Epithelial cell of alveolus of lung (primary cell): ENCODE measurements around the gene CTAGE4. TPM values are rescaled to one million over a fixed set of nuclear protein-coding genes. Genes with fewer than 3 reads are reported as not detected.

Experiments used
- total RNA-seq: library from RNA; depleted of rRNA; stranded (reverse); fragments of >200 nt; gene quantifications from 2 replicates; pipeline ENCODE4 v1.2.1, GENCODE V29; 2015

Gene CTAGE4
- 0.72 TPM in 1 of 2 replicates, not detected in the other for total RNA-seq

GRCh38 chr7:144183166-144183565 lies at the start of gene CTAGE4:
Gene CTAGE4, plus strand, starts transcription at chr7:144183466. Its CDS starts 38 bp downstream, at chr7:144183504.

GRCh38 chr7:144195212-144195872 lies 12.1 kb downstream of the CTAGE4 start, which contains the start of gene ARHGEF35:
Gene ARHGEF35, minus strand, starts transcription at chr7:144195833. Its CDS starts 7,450 bp downstream, at chr7:144188383.

Other genes with a start within 250 kb of the CTAGE4 start
- not detected in 2 replicates for gene OR2F2, start 248.2 kb upstream of the CTAGE4 start, total RNA-seq
- gene OR2F1, start 228.6 kb upstream of the CTAGE4 start, total RNA-seq = not detected in 2 replicates
- not detected in 2 replicates for gene OR6B1, start 183.1 kb upstream of the CTAGE4 start, total RNA-seq
- not detected in 2 replicates for gene OR2A5, start 134.5 kb upstream of the CTAGE4 start, total RNA-seq
- not detected in 2 replicates for gene OR2A25, start 113.7 kb upstream of the CTAGE4 start, total RNA-seq
- gene OR2A12, start 97.2 kb upstream of the CTAGE4 start, total RNA-seq = not detected in 2 replicates
- not detected in 2 replicates for gene OR2A2, start 73.9 kb upstream of the CTAGE4 start, total RNA-seq
- gene OR2A14, start 60.3 kb upstream of the CTAGE4 start, total RNA-seq = not detected in 2 replicates
- 0.16 and 1.2 TPM in 2 replicates for gene ARHGEF35, start 12.4 kb downstream of the CTAGE4 start, total RNA-seq
- gene OR2A42, start 56.1 kb downstream of the CTAGE4 start, total RNA-seq = not detected in 2 replicates
- 0.13 and 0.56 TPM in 2 replicates for gene OR2A7, start 81.3 kb downstream of the CTAGE4 start, total RNA-seq
- 0.08 and 0.26 TPM in 2 replicates for gene CTAGE8, start 85.8 kb downstream of the CTAGE4 start, total RNA-seq
- 0.13 and 0.24 TPM in 2 replicates for gene OR2A1, start 129.0 kb downstream of the CTAGE4 start, total RNA-seq
- 1.7 and 3.4 TPM in 2 replicates for gene ARHGEF5, start 171.9 kb downstream of the CTAGE4 start, total RNA-seq
- gene NOBOX, start 220.2 kb downstream of the CTAGE4 start, total RNA-seq = not detected in 2 replicates